Loucy (cell line): ENCODE results near the gene XG.
"Not testable (repeated sequence)": the region's sequence is repeated elsewhere in the genome, so short reads cannot be mapped to it uniquely, and the experiment has no call there.

ENCODE experiments used
- H2AFZ ChIP-seq: fragments of 200-600 bp; sonication (generic); 2 replicates; pipeline ENCODE4 v1.6.0; 2016; ENCODE audit warnings: antibody characterized with exemption, mild to moderate bottlenecking, low read length, moderate library complexity
- H3F3A ChIP-seq: fragments of 200-600 bp; 2 replicates; pipeline ENCODE4 v1.6.0; 2016; ENCODE audit warnings: antibody characterized with exemption, low read depth, mild to moderate bottlenecking
- H3K27me3 ChIP-seq: fragments of 200-600 bp; sonication (generic); 2 replicates; pipeline ENCODE4 v1.6.1; 2014; ENCODE audit warnings: low read length, mild to moderate bottlenecking; ENCODE audit not compliant: insufficient read depth, poor library complexity, severe bottlenecking
- H3K36me3 ChIP-seq: fragments of 200-600 bp; sonication (generic); 2 replicates; pipeline ENCODE4 v1.6.1; 2016; ENCODE audit warnings: low read length; ENCODE audit not compliant: insufficient read depth
- H3K4me1 ChIP-seq: fragments of 200-600 bp; sonication (generic); 2 replicates; pipeline ENCODE4 v1.5.1; 2014; ENCODE audit warnings: low read length, mild to moderate bottlenecking; ENCODE audit not compliant: insufficient read depth, poor library complexity, severe bottlenecking
- H3K4me2 ChIP-seq: fragments of 200-600 bp; sonication (generic); 2 replicates; pipeline ENCODE4 v1.6.0; 2014; ENCODE audit warnings: antibody characterized with exemption, low read length, low read depth, mild to moderate bottlenecking; ENCODE audit not compliant: poor library complexity, severe bottlenecking
- H3K4me3 ChIP-seq: fragments of 200-600 bp; sonication (generic); 2 replicates; pipeline ENCODE4 v1.5.1; 2014; ENCODE audit warnings: low read length, mild to moderate bottlenecking, mixed read lengths; ENCODE audit not compliant: poor library complexity, severe bottlenecking
- H3K79me2 ChIP-seq: fragments of 200-600 bp; sonication (generic); 2 replicates; pipeline ENCODE4 v1.6.1; 2014; ENCODE audit warnings: low read length; ENCODE audit not compliant: insufficient read depth
- H3K9ac ChIP-seq: fragments of 200-600 bp; sonication (generic); 2 replicates; pipeline ENCODE4 v1.6.0; 2014; ENCODE audit warnings: mild to moderate bottlenecking, low read depth, low read length, moderate library complexity; ENCODE audit not compliant: poor library complexity, severe bottlenecking
- H3K9me2 ChIP-seq: fragments of 200-600 bp; sonication (generic); replicated peaks from 2 replicates; pipeline ENCODE4 v1.6.1; 2016; ENCODE audit warnings: low read depth, low read length, mixed read lengths
- H3K9me3 ChIP-seq: fragments of 200-600 bp; sonication (generic); 2 replicates; pipeline ENCODE4 v1.6.1; 2014; ENCODE audit warnings: mild to moderate bottlenecking, antibody characterized with exemption, low read length, low read depth; ENCODE audit not compliant: insufficient read depth
- H4K20me1 ChIP-seq: fragments of 200-600 bp; sonication (generic); 2 replicates; pipeline ENCODE4 v1.6.0; 2014; ENCODE audit warnings: antibody characterized with exemption, low read length, mild to moderate bottlenecking; ENCODE audit not compliant: insufficient read depth, poor library complexity, severe bottlenecking
- EZH2phosphoT487 ChIP-seq: fragments of 200-600 bp; IDR thresholded peaks from 2 replicates; pipeline ENCODE4 v1.6.1; 2018; ENCODE audit warnings: antibody characterized with exemption, mild to moderate bottlenecking, moderate library complexity, borderline replicate concordance
- TF ChIP-seq, protein P1 (sequence below): fragments of 200-600 bp; sonication (generic); conservative IDR thresholded peaks from 2 replicates; pipeline ENCODE4 v1.5.1; 2014; ENCODE audit warnings: mild to moderate bottlenecking, antibody characterized with exemption, low read length

Gene XG

DNA sequence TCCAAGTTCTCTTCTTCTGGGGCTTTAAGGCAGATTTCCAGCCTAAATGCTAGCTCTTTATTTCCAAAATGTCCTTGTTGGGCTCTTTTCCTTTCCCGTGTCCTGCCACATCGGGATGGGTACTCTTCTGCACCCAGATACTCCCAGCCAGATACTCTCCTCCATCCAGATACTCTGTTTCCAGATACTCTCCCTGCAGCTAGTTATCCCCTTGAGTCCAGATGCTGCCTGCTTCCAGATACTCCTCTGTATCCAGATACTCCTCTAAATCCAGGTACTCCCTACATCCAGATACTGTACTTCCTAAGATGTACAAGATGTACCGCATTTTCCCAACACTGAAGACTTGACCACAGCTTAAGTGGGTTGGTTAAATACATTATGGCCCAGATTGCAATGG is 10.5 kb upstream of the XG start:
- Histone ChIP-seq H3K9ac (no peak overlapping the region), H3K4me2 (no peak overlapping the region), H3K79me2 (no peaks in the 10 kb centered on the region), H3F3A (no peaks in the 10 kb centered on the region), H3K9me2 (no peaks in the 10 kb centered on the region), H3K9me3 (no peaks in the 10 kb centered on the region), H3K27me3 (no peaks in the 10 kb centered on the region), H3K36me3 (peaks cover 17% of the 10 kb centered on the region; the same call in 1 of the 2 replicates), H4K20me1 (no peaks in the 10 kb centered on the region), H3K4me3 (no peak overlapping the region), H3K4me1 (no peaks in the 10 kb centered on the region), H2AFZ (no peak overlapping the region)
- TF ChIP-seq, protein P1, sequence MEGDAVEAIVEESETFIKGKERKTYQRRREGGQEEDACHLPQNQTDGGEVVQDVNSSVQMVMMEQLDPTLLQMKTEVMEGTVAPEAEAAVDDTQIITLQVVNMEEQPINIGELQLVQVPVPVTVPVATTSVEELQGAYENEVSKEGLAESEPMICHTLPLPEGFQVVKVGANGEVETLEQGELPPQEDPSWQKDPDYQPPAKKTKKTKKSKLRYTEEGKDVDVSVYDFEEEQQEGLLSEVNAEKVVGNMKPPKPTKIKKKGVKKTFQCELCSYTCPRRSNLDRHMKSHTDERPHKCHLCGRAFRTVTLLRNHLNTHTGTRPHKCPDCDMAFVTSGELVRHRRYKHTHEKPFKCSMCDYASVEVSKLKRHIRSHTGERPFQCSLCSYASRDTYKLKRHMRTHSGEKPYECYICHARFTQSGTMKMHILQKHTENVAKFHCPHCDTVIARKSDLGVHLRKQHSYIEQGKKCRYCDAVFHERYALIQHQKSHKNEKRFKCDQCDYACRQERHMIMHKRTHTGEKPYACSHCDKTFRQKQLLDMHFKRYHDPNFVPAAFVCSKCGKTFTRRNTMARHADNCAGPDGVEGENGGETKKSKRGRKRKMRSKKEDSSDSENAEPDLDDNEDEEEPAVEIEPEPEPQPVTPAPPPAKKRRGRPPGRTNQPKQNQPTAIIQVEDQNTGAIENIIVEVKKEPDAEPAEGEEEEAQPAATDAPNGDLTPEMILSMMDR, result no peak

DNA sequence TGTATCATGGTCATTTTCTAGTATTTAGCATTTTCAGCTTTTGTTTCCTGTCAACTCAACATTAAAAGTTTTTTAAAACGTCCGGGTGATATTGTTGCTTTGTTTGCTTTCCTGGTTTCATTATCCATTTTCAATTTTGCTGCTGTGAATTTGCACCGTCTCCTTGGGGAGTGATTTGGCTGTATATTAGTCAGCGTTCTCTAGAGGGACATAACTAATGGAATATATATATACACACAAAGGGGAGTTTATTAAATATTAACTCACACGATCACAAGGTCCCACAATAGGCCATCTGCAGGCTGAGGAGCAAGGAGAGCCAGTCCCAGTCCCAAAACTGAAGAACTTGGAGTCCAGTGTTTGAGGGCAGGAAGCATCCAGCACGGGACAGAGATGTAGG is 5.6 kb upstream of the XG start:
- not testable (repeated sequence) for H3K27me3 ChIP-seq, H3K9ac ChIP-seq, H3F3A ChIP-seq, H4K20me1 ChIP-seq, H2AFZ ChIP-seq, H3K36me3 ChIP-seq, H3K9me2 ChIP-seq, H3K4me2 ChIP-seq, H3K4me1 ChIP-seq, H3K4me3 ChIP-seq, H3K79me2 ChIP-seq, H3K9me3 ChIP-seq

DNA sequence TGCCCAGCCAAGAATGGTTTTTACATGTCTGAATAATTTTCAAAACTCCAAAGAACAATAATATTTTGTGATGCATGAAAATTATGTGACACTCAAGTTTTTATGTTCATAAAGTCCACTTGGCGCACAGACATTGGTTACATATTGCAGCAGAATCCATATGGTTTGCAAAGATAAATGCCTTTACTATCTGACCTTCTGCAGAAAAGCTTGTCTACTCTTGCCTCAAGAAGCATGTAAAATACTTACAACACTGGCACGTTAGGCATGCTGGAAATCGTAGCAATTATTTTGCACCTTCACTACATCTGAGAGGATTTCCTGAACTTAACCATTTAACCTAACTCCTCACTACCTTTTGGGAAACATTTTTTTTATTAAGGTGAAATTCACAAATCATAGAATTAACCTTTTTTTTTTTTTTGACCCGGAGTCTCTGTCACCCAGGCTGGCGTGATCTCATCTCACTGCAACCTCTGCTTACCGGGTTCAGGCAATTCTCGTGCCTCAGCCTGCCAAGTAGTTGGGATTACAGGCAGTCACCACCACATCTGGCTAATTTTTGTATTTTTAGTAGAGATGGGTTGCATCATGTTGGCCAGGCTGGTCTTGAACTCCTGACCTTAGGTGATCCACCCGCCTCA is 3.5 kb upstream of the XG start:
- H2AFZ ChIP-seq, result no peak overlapping the region
- H3K79me2 ChIP-seq, result no peaks in the 10 kb centered on the region
- no peaks in the 10 kb centered on the region for H3K9me3 ChIP-seq
- H4K20me1 ChIP-seq, result no peaks in the 10 kb centered on the region
- H3K36me3 ChIP-seq, result no peaks in the 10 kb centered on the region
- no peaks in the 10 kb centered on the region for H3K4me1 ChIP-seq
- H3K9ac ChIP-seq, result no peak overlapping the region
- H3K4me3 ChIP-seq, result no peak overlapping the region
- no peaks in the 10 kb centered on the region for H3F3A ChIP-seq
- no peak for TF ChIP-seq EZH2phosphoT487
- no peaks in the 10 kb centered on the region for H3K27me3 ChIP-seq
- H3K4me2 ChIP-seq, result no peak overlapping the region
- H3K9me2 ChIP-seq, result no peaks in the 10 kb centered on the region

DNA sequence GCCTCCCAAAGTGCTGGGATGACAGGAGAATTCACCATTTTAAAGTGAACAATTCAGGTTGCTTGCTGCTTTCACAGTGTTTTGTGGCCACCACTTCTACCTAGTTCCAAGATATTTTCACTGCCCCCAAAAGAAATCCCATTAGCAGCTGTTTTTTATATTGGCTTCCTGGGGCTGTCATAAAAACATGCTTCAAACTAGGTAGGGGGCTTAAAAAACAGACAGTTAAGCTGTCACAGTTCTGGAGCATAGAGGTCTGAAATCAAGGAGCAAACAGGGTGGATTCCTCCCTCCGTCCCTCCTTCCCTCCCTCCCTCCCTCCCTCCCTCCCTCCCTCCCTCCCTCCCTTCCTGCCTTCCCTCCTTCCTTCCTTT is 3.0 kb upstream of the XG start:
- Histone ChIP-seq H3K9me3 (no peaks in the 10 kb centered on the region), H2AFZ (no peak overlapping the region), H3K9ac (no peak overlapping the region), H3K4me3 (no peak overlapping the region), H3K4me1 (no peaks in the 10 kb centered on the region), H3F3A (no peaks in the 10 kb centered on the region), H3K36me3 (no peaks in the 10 kb centered on the region), H3K4me2 (no peak overlapping the region), H3K9me2 (no peaks in the 10 kb centered on the region), H4K20me1 (no peaks in the 10 kb centered on the region), H3K27me3 (no peaks in the 10 kb centered on the region), H3K79me2 (no peaks in the 10 kb centered on the region)
- no peak for TF ChIP-seq EZH2phosphoT487
- TF ChIP-seq, protein P1, result no peak
